GM19452 (cell line): ENCODE measurements around the gene CASZ1.

Experiments used
- ATAC-seq: cut with Tn5 transposase; IDR thresholded peaks from one replicate; pipeline ENCODE4 v1.9.1; 2021; ENCODE audit not compliant: unreplicated experiment

The CASZ1 gene

DNA sequence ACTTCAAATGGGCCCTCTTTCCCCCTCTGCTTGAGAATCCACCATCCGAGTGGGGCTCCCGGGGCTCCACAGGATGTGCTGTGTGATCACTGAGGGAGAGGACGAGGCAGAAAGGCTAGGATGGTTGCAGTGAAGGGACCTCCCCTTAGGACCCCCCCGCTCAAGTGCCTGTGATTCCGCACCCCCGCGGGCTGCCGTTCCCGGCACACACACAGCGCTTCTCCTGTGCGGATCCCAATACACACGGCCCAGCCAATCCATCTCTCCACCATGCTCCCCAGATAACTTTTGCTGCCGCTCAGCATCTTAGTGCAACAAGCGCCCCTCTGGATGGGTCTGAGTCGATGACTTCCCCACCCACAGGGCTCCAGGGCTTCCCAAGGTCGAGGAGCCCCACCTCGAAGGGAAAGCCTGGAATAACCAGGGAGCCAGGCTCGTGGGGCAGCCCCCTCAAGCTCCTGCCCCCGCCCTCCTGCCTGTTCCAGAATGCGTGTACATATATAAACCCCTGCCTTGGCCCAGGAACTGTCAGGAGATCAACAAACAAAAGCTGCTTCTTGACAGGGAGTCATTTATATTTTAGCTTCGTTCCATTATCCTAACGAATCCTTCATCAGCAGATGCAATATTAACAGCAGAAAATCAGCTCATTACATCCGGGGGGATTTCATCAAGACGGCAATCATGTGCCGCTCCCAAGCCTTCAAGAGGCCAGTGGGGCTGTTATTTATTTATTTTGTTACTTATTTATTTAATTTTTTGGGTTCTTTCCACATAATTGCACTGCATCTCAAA is 83.7 kb downstream of the CASZ1 start:
- no peak for ATAC-seq

DNA sequence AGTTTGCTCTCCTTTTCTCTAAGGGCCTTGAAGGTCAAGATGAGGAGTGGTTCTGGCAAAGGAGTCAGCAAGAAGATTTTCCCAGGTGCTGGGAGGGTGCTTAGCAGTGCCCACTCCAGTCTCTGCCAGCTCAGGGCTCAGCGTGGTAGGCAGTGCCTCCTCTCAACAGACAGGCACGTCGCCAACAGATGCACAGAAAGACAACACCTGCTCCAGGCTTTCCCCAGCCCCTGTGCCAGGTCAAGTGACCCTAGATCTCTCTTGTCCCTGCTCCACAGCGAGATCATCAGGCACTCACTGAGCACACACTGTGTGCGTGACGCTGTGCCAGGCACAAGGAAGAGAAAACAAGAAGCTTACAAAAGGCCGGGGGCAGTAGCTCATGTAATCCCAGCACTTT is 86.0 kb downstream of the CASZ1 start:
- no peak for ATAC-seq

DNA sequence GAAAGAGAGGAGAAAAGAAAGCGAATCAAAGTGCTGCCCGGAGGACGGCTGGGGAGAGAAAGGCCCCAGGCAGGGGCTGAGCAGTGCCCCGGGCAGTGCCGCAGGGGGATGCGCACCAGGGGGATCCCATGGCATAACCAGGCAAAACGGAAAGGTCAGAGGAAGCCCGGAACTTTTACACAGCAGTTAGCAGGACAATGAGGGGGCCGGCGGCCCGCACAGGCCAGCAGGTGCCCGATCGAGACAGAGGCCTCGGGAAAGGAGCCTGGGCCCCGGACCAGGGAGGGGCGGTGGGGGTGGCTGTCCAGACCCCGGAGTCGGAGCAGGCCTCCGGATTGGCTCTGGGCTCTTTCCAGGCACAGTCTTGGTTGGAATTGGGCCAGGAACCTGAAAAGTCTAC is 86.8 kb downstream of the CASZ1 start:
- no peak for ATAC-seq

DNA sequence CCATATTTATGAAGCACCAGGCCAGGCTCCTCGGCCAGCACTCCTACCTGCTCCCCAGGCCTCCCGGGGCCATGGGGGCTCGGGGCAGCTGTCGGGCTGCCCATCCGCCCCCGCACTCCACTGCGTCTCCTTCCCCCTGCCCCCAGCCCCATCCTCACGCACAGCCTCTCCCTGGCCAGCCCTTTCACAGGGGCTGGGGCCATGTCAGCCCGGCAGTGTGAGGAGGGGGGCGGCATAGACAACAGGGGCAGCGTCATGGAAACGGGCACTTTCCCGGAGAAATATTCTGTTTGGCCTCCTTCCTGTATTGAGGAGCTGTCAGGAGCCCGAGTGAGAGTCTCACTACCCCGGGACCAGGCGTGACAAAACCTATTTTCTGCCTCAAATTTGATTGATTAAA is 87.3 kb downstream of the CASZ1 start:
- no peak for ATAC-seq

DNA sequence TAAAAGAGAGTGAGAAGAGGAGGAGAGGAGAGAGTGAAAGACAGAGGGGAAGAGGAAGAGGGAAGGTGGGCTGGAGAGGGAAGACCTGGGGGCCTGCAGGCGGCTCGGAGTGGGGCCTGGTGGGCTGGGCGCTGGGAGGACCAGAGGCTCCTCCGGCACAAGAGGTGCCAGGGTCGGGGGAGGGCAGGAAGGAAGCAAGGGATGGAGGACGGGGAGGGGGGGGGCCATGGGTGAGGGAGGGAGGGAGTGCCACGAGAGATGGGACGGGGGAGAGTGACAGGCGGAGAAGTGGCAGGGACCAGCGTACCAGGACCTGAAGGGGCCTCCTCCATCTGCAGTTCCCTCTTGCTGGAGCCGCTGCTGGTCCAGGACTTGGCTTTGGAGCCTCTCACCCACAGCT is 87.7 kb downstream of the CASZ1 start:
- no peak for ATAC-seq

DNA sequence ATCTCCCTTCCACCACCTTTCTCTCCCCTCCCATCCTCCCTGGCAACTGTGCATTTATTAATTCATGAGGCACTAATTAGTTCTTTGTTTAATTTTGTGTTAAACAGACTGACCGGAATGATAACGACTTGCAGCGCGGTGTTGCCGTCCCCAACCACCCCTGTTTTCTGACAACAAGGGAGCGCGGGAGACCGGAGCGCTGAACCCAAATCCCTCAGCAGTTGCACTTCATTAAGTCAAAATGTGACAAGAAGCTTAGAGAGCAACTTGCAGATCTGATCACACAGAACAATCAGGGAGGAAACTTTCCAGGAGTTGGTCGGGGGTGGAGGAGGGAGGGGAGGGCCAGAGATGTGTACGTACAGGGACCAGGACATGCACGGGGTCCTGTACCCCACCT is 89.2 kb downstream of the CASZ1 start:
- no peak for ATAC-seq

DNA sequence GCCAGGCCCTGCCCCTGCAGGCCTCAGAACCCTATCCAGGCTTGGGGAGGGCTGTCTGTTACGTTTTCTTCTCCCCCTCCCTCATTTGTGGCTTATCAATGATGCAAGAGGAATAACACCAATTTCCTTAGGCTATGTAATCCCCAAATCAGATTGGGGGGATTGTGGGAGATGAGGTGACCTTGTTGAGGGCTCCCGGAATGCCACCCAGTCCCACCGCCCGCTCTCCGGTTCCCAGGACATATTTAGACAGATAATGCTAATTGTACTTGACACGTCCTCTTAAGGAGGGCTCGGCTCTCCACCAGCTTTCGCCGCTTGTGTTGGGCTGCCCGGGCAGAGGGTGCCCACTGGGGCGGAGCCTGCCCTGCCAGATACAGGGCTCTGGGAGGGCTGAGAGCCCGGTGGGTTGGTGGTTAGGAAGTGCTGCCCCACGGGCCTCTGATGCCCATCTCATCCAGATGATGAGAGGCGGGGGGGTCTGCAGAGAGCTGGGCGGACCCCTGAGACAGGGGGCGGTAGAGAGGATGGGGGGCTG is 90.0 kb downstream of the CASZ1 start:
- no peak for ATAC-seq

DNA sequence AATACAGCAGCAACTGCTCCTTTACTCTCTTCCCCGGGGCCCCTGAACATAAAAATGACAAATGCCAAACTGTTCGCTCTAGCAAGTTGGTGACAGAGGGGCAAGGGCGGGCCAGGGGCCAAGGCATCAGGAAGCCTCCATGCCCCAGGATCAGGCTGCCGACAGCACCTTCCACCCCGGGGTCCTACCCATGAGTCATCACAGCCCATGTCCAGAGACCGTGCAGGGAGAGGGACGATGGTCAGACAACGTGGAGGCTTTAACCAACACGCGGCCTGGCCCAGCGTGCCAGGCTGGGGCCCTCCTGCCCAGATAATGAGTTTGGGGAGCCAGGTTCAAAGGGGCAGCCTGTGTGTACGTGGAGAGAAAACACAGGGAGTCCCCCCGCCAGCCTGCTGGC is 90.5 kb downstream of the CASZ1 start:
- ATAC-seq: no peak

DNA sequence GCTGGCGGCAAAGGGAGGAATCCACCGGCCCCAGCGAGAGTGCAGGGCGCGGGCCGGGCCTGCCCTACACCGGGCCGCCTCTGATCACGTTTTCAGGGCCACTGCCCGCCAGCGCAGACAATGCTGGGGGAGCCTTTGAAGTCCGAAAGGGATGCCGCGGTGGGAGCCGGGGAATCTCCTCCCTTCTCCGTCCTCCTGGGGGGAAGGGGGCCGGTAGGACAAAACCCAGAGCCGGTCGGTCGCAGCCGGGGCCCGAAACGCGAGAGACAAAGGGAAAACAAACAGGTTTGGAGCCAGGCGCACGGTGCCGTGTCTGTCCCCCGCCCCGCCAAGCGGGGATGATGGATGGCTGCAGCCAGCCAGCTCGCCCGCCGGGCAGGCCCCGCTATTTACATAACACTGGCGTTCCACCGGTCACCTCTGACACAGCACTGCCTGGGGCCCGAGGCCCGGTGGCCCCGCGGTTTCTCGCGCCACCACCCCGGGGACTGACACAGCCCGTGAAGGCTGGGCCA is 92.0 kb downstream of the CASZ1 start:
- ATAC-seq: no peak

DNA sequence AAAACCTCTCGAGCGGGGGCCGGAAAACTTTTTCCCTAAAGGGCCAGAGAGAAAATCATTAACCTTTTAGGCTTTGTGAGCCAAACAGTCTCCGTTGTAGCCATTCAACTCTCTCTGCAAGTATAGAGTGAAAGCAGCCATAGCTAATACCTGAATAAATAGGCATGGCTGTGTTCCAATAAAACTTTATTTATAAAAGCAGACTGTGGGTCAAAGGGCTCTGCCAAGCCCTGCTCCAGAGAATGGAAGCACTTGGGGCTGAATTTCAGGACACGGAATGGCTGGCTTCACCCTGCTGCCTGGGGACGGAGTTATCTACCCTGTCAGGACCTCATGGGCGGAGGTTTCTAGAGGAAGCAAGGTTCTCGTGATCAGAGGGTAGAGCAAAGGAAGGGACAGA is 92.7 kb downstream of the CASZ1 start:
- no peak for ATAC-seq

DNA sequence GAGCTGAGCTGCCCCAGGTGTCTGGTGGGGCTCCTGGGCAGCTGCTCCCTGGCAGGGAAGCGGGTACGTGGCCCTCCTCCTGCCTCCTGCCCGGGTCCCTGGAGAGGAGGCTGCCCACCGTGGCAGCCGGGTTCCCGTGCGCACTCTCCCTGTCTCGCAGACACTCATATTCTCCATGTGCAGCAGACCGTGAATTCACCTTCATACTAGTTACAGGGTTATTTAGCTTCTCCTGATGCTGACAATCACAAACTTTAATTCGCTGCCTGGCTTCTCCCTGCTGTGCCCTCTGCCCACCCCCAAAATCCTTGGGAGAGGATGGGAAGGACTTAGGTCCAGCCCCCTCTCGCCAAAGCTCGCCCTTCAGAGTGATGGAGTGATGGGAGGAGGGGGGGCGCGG is 95.3 kb downstream of the CASZ1 start:
- ATAC-seq: no peak

DNA sequence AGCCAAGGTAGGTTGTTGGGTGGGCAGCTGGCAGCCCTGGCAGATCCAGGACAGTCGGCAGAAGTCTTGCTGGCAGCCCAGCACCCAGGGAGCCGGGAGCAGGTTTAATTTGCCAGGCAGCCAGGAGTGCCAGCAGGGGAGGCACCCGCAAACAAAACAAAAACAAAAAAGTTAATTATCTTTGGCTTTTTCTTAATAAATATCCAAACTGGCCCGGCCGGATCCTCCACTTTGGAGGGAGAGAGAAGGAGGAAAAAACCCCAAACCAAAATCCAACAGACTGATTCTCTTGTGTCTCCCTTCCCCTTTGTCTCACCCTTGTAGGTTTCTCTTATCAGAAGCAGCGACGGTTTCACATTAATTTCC is 97.0 kb downstream of the CASZ1 start:
- ATAC-seq: no peak

DNA sequence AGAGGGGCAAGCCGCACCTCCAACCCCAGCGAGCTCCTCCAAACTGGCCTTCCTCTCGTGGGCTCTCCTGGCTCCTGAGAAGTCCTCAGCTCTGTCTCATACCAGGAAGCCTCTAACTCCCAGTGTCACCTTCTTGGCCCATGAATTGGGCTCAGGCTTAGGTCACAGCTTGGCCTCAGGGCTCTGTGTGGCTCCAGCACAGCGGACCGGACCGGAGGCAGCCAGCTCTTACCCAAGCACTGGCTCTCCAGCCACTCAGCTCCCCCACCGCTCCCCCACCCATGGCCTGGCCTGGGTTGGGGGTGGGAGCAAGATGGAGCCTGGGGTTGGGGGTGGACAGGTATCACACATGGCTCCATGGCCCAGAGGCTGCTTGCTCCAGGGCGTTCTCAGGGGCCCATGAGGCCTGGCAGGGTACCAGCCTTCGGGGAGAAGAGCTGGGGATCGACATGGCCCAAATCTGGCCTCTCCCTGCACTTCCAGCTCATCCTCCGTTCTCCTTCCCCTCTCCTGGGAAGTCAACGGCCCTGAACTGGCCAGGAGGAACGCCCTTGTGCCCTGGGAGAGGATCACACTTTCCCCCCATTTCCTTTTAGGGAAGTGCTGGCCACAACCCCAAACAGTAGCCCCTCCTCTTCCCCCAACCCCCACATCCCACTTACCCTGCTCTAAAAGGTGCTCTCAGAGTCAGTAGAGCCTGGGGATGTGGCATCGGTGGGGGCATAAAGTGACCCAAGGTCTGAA is 97.5 kb downstream of the CASZ1 start:
- no peak for ATAC-seq

DNA sequence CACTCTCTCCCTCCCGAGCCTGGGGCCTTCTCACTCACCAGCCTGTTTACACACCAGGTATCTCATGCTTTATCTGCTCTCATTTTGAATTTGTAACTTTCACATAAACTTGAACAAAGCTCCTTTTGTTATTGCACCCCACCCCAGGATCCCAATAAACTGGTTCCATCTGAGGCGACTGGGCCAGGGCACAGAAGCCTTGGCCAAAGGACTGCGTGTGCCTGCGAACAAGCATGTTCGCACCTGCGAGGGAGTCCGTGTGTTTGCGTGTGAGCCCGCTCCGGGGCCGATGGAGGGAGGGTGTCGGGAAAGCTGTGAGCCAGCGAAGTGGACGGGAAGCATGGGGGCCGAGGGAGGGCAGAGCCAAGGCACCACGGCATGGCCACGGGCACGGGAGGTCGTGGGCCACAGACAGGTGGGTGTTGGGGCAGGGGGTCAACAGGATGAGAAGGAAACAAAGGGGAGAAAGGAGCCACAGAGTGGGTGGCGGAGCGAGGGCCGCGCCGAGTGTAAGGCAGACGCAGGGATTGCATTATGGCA is 98.8 kb downstream of the CASZ1 start:
- ATAC-seq: no peak

DNA sequence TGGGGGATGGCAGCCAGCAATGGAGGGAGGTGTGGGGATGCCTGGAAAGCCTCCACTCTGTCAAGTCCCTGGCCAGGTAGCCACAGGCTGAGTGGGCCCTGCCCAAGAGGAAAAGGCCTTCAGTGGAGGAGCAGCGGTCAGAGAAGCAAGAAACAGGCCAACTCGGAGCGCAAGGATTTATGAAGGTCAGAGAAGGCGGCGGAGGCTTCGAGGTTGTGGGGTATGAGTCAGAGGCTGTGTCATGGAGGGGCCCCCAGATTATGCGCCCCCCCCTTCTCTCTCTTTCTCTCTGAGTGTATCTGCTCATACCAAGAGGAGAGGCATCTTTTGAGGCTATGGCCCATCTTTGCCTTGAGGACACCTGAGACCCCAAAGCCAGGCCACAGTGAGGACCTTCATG is 99.5 kb downstream of the CASZ1 start:
- no peak for ATAC-seq

DNA sequence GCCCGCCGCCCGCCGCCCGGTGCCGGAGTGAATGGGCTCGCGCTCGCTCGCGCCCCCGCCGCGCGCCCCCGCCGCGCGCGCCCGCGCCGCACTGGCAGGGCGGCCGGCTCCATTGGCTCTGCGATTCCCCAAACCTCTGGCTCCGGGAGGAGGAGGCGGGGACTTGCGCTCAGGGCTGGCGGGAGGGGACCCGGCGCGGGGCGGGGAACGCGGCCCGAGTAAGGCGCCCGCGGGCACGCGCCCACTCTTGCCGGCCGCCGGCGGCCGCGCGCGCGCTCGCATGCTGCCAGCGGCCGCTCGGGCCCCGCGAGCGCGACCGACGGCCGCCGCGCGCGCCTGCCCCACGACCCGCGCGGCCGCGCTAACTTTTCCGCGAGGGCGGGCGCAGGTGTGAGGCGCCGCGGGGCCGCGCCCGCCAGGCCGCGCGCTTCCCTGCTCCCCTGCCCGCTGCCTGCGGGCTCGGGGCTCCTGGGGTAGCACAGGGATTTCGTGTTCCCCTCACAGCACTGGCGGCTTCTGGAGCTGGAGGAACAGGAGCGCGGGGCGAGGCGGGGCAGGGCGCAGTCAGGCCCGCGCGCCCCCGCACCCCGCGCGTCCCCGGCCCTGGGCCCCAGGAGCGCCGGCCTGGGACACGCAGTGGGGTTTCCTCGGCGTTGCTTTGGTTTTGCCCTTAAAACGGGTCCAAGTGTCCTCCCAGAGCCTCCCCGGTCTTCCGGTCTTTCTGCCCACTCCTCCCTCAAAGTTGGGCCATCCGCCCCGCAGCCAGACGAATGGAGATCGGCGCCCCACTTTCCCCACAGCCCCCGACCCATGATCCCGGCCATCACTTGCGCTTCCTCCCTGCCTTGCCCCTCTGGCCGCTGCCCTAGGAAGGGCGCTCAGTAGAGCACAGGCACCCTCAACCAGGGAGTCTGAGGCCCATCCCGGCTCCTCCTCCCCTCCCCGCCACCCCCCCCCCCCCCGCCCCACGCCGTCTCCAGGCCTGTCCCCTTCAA is 101.5 kb downstream of the CASZ1 start:
- ATAC-seq: no peak

DNA sequence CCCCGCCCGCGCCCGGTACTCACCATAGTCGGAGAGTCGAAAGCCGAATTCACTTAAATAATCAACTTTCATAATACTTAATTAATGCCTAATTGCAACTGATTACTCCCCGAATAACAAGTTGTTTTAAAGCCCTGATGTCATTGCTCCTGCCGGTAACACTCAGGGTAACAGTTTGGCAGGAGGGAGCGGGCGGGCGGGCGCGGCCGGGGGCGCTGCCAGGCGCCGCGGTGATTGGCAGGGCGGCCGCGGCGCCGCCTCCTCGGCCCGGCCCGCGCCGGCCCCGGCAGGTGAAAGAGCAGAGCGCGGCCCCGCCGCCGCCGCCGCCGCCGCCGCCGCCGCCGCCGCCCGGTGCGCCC is 102.2 kb downstream of the CASZ1 start:
- ATAC-seq: no peak

DNA sequence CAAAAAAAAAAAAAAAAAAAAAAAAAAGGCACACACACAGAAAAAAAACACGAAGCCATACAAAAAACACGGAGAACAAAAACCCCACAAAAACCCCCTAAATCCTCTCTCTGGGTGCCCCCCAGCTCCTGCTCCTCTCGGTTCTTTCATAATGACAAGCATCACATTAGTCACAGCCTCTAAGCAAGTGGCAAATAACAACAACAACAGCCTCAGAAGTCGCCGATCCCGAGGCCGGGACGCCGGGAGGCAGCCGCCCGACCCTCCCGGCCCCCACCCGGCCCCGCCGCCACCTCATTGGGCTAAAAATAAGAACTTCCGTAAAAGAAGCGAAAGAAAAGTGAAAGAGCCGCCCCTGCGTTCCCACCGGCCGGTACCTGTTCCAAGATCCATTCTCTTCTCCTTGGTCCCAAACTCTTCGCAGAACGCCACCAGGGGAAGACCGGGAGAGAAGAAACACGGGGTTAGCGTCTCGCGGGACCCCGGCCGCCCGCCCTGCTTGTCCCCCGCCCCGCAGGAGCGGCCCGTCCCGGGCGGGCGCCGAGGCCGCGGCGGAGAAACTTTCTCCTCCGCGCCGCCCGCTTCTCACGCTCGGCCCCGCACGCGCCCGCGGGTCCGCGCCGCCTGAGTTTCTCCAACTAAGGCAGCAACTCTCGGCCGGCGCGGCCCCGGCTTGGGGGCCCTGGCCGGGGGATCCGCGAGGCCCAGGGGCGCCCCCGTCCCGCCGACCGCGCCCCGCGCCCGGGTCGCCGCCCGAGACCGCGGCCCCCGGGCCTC is 102.8 kb downstream of the CASZ1 start:
- ATAC-seq: no peak

DNA sequence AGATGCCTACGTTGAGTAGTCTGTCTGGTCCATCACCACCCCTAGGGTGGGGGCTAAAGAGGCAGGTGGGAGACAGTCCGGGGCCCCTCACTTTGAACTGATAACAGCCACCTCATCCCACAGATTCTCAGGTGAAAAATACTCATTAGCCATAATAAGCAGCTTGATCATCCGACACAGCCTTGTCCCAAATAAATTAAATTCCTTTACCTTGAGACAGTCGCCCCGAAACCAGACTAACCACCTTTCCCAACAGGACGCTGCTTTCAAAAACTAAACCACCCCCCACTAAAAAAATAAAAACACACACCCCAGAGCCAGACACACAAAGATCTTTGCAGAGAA is 103.3 kb downstream of the CASZ1 start:
- ATAC-seq: no peak

DNA sequence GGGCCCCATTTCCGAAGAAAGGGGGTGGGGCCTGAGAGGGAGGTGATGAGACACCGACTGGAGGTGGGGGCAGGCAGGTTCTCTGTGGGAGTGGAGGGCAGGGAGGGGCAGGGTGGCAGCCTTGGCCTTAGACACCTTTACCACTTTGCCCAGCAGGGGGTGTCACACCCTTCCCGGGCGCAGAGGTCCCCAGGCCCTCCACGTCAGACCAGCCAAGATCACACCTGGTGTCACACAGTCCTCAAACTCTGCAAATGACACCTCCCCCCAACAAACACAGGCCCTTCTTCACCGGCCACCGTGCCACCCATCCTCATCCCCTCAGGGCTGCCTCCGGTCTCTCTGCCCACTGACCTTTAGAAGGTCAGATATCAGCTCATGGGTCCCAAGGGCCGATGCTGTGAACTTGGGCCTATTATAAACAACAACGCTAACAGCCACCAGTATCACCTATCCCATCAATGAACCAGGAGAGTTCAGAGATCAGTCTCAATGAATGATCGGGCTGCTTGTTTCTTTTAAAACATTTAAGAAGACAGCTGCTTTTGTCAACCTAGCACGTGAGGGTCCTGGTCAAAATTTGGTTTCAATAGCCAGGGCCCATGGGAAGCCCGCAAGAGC is 103.9 kb downstream of the CASZ1 start:
- ATAC-seq: no peak
